Measurements from ENCODE around the gene SEMA3D.
A peak's percentile ranks its signal among the peaks of the same experiment; 100 is the strongest.

SEMA3D gene

GRCh38 chr7:85160223-85160622, 26.6 kb downstream of the SEMA3D start:
- H3K4me3 ChIP-seq (ENCODE audit: low read depth, low read length), result no peak overlapping the region

GRCh38 chr7:85159003-85159402, 27.9 kb downstream of the SEMA3D start:
- no peak for TF ChIP-seq CTCF (IDR thresholded peaks at IDR 0.05; ENCODE audit: insufficient read depth, low read depth, low read length, missing control alignments)
- H3K4me3 ChIP-seq (ENCODE audit: low read depth, low read length), result no peak overlapping the region
- no peak for DNase-seq (ENCODE audit: low read depth)

More at GRCh38 chr7:85160223-85160622, 26.6 kb downstream of the SEMA3D start:
- no peak for TF ChIP-seq CTCF (IDR thresholded peaks at IDR 0.05; ENCODE audit: insufficient read depth, low read depth, low read length, missing control alignments)
- DNase-seq (ENCODE audit: low read depth), result peak; percentile 45

- DNase-seq (ENCODE audit: low read depth), result no peak
- TF ChIP-seq CTCF (IDR thresholded peaks at IDR 0.05; ENCODE audit: insufficient read depth, low read depth, low read length, missing control alignments), result no peak
- no peak overlapping the region for H3K4me3 ChIP-seq (ENCODE audit: low read depth, low read length)
Observed at GRCh38 chr7:85156661-85157208, 30.1 kb downstream of the SEMA3D start.

- no peak for TF ChIP-seq CTCF (IDR thresholded peaks at IDR 0.05; ENCODE audit: insufficient read depth, low read depth, low read length, missing control alignments)
- DNase-seq (ENCODE audit: low read depth), result no peak
- no peak overlapping the region for H3K4me3 ChIP-seq (ENCODE audit: low read depth, low read length)
Observed at GRCh38 chr7:85154282-85154937, 32.4 kb downstream of the SEMA3D start.

GRCh38 chr7:85153715-85154114, 33.1 kb downstream of the SEMA3D start:
- no peak for DNase-seq (ENCODE audit: low read depth)
- TF ChIP-seq CTCF (IDR thresholded peaks at IDR 0.05; ENCODE audit: insufficient read depth, low read depth, low read length, missing control alignments), result no peak

GRCh38 chr7:85150624-85151023, 36.2 kb downstream of the SEMA3D start:
- no peak for DNase-seq (ENCODE audit: low read depth)
- H3K4me3 ChIP-seq (ENCODE audit: low read depth, low read length), result no peak overlapping the region
- TF ChIP-seq CTCF (IDR thresholded peaks at IDR 0.05; ENCODE audit: insufficient read depth, low read depth, low read length, missing control alignments), result no peak

More at GRCh38 chr7:85153715-85154114, 33.1 kb downstream of the SEMA3D start:
- H3K4me3 ChIP-seq (ENCODE audit: low read depth, low read length), result no peak overlapping the region

GRCh38 chr7:85144771-85145170, 42.1 kb downstream of the SEMA3D start:
- DNase-seq (ENCODE audit: low read depth), result no peak
- TF ChIP-seq CTCF (IDR thresholded peaks at IDR 0.05; ENCODE audit: insufficient read depth, low read depth, low read length, missing control alignments), result no peak
- no peak overlapping the region for H3K4me3 ChIP-seq (ENCODE audit: low read depth, low read length)

Measured in GM12865 (cell line).